ENCODE data around the gene IFNA10.
"Not testable (repeated sequence)": the region's sequence is repeated elsewhere in the genome, so short reads cannot be mapped to it uniquely, and the experiment has no call there.

DNA sequence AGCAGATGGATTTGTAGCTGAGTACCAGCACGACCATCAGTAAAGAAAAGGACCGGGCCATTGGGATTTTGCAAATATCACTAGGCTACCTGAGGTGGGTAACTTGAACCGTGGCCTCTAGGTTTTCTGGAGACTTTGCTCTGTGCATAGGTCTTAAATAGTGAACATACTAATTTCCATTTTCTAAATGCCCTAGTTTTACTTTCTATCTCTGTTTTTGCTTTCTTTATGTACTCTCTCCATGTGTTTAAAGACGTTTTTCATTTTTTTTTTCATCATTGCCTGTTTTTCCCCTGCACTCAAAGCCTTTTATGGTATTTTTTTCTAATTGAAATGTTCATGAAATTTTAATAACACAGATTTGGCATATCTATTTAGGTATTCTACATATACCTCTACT lies 4.8 kb downstream of the IFNA10 start, which contains the start of gene IFNA7:
- TF ChIP-seq CTCF (IDR thresholded peaks at IDR 0.05 in 4 of 5, conservative IDR thresholded peaks at IDR 0.05 in 1 of 5); POLR2A (IDR thresholded peaks at IDR 0.05): not testable (repeated sequence)

Measured in gastrocnemius medialis (tissue), 4 donors.